ENCODE results near the gene CENATAC.

DNA sequence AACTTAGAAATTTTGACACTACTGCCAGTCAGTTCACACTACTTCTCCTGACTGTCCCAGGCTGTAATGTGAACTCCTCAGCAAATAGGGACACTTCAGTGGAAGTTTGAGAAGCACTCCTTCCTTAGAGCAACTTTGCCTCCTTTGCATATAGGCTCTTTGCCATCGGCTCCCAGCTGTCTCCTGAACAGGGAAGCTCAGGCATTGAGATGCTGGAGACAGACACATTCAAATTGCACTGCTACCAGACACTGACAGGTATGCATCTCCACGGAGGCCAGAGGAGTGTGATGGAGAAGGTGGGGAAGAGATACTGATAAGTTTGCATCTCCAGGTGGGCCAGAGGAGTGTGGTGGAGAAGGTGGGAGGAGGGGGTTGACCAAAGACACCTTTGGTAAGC lies 22.1 kb downstream of the CENATAC start:
- TF ChIP-seq, protein P1, sequence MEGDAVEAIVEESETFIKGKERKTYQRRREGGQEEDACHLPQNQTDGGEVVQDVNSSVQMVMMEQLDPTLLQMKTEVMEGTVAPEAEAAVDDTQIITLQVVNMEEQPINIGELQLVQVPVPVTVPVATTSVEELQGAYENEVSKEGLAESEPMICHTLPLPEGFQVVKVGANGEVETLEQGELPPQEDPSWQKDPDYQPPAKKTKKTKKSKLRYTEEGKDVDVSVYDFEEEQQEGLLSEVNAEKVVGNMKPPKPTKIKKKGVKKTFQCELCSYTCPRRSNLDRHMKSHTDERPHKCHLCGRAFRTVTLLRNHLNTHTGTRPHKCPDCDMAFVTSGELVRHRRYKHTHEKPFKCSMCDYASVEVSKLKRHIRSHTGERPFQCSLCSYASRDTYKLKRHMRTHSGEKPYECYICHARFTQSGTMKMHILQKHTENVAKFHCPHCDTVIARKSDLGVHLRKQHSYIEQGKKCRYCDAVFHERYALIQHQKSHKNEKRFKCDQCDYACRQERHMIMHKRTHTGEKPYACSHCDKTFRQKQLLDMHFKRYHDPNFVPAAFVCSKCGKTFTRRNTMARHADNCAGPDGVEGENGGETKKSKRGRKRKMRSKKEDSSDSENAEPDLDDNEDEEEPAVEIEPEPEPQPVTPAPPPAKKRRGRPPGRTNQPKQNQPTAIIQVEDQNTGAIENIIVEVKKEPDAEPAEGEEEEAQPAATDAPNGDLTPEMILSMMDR (IDR thresholded peaks at IDR 0.05 in 4 of 5, conservative IDR thresholded peaks at IDR 0.05 in 1 of 5) = no peak
- TF ChIP-seq POLR2A (IDR thresholded peaks at IDR 0.05) = no peak
